Measurements from ENCODE around the gene CITED1. TPM values are rescaled to one million over a fixed set of nuclear protein-coding genes. Genes with fewer than 3 reads are reported as not detected.

CITED1 gene, protein sequence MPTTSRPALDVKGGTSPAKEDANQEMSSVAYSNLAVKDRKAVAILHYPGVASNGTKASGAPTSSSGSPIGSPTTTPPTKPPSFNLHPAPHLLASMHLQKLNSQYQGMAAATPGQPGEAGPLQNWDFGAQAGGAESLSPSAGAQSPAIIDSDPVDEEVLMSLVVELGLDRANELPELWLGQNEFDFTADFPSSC
- 4.1 TPM for total RNA-seq
- long read RNA-seq: 0 reads

DNA sequence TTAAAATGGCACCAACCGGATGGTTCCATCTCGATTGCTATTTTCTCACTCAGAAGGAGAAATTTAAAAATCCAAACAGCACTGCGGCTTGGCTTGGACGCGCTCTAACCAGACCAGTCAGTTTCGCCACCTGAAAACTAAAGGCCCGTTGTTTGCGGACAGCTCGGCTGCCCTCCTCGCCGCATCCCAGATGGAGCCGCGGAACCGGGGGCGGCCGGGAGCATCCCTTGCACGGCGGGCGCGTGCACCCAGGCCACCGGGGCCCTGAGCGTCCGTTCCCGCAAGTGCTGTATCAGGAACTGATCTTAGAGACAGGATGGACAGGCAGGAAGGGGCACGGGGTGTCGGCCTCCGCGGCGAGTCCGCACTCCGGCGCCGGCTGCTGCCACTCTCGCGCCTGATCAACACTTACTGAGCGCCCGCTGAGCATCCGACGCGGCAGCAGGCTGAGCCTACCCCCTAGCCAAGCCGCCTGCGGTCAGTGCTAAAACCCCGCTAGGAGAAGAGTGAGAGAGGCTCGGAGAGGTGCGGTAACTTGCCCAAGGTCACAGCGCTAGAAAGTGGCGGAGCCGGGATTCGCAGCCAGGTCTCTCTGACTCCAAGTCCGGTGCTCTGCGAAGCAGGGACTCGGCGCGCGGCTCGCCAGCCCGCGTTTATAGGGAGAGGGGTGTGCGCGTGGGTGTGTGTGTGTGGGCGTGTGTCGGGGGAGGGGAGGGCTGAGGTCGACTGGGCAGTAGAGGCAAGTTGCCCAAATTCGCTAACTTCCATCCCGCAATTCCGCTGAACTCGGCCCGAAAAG lies at the start of gene CITED1:
Gene CITED1 (minus strand): TSS at position 629 of the 799 bp plus-strand sequence. CDS start 3,045 bp downstream, outside the sequence.
- peak; percentile 86 for DNase-seq (ENCODE audit: low spot score)

DNA sequence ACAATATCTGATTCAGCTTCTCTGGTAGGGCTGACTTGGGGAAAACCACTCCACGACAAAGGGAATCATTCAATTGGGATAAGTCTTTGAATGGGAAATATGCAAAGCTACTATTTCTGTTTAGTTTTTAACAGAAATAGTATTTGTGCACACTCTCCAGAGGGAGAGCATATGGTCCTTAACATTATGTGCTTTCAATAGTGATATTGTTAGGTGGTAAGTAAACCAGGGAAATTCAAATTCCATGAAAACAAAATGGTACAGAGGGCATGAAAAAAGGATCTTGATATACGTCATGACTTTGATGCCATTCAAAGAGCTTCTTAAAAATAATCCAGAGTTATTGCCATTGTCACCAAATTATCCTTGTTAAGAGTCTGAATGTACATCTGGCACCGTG lies 47.1 kb upstream of the CITED1 start:
- DNase-seq (ENCODE audit: low spot score): no peak

DNA sequence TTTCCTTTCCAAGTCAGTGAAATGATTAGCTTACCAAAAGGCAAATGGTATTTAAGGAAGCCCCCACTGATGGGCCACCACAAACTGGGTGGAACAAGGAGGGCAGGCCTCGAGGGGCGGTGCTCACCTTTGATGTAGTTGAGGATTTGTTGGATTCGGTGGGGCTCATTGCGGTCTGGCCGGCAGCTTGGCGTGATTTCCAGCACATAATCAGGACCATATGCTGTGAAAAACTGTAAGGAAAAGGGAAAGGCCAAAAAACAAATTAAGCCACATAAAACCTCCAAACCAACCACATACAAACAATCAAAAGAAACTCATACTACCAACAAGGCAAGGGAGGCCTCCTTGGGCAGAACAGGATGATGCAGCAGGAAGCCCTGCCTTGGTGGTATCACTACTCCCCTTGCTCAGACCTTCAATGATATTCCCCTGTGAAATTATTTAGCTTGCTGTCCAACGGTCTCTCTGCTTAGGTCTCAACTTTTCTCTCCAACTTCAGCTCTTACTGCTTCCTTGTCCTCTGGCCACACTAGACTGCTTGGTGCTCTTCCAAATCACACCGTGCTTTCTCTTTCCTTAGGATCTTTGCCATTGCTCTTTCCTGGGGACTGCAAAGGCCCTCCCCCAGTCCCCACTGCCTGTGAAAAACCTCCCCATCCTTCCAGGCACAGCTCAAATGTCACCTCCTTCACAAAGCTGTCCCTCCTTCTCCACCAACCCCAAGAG lies 46.1 kb upstream of the CITED1 start:
- no peak for DNase-seq (ENCODE audit: low spot score)

DNA sequence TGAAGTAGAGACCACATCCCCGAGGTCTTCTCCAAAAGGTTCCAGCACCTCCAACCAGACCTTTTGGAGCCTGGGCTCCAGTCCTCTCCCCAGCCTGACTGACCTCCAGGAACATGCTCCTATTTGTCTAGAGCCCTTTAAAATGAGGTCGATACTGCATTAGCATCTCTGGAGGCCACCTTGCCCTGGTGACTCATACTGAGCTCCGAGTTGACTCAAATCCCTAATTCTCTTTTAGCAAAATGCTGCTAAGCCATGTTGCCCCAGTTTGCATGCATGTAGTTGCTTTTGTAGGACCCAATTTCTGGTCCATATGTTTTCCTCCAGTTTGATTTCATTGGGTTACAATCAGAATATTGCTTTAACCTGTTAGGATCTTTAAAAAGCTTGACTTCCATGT lies 43.5 kb upstream of the CITED1 start:
- no peak for DNase-seq (ENCODE audit: low spot score)

DNA sequence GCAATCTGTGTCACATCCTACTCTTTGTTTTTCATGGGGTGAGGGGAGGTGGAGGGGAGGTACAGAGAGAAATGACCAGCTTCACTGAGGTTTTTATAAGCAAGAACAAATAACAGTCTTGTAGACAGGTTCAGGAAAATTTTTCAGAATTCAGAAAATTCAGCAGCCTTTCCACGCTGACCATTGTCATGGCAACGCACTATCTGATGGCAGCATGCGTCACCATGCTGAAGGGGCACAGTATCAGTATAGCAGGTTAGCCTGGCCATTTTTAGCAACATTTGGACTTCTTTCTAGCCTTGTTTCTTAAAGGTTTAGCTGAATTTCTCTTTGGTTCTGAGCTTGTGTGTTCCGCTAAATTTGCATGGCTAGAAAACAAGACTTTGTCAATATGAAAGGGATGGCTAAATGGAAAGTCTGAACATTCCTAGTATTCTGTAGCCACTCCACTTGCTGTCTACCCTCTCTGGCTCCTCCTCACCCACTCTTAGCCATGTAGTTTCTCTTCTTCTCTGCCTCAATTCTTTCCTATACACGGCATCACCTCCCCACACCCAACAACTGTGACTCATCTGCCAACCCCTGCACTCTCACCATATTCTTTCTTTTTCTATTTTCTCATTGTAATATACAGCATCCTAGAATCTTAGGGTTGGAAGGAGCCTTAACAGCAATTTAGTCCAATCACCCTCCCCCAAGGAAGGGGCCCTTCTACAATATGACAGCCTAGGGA lies 42.7 kb upstream of the CITED1 start:
- DNase-seq (ENCODE audit: low spot score): no peak

DNA sequence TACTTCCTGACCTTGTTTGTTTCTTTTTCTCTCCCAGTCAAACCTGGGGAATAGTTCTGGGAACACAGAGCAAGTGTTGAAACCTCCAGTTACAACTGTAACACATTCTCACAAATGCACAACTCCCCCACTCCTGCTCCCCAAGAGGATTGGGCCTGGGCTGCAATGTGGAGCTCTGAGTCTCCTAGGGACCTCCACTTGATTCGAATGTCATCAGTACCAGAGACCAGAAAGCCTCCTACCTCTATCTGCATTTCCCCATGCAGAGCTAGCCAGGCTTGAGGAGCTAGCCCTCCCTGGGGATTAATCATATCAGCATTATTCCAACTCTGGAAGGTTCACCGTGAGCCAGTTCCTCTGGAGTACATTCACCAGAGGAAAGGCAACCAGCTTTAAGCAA lies 41.7 kb upstream of the CITED1 start:
- DNase-seq (ENCODE audit: low spot score): no peak

DNA sequence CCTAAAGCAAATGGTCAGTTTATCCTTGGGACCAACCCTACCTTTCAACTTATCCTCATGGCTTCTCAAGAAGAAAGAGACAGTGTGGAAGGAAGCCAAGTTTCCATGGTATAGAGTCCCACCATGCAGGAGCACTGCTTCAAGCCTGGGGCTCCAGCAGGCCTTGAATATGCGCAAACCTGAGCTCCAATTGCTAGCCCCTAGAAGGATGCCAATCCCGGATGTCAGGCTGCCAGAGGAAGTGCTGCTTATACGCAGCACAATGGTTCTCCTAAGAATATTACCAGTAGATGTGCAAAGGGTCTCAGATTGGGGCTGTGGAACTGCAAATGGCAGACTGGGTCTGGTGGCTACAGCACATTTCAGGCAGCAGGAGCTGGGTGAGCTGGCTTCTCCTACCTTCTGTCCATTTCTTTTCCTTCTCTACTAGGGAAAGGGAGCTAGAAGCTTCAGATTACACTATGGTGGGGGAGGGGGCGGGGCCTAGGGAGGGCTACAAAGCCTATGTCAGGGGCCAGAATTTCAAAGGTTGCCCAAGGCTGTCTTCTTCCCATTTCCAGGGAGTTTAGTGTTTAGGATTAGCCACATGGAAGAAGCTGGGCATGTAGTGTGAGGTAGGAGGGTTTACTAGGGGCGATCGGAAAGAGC lies 40.7 kb upstream of the CITED1 start:
- no peak for DNase-seq (ENCODE audit: low spot score)

DNA sequence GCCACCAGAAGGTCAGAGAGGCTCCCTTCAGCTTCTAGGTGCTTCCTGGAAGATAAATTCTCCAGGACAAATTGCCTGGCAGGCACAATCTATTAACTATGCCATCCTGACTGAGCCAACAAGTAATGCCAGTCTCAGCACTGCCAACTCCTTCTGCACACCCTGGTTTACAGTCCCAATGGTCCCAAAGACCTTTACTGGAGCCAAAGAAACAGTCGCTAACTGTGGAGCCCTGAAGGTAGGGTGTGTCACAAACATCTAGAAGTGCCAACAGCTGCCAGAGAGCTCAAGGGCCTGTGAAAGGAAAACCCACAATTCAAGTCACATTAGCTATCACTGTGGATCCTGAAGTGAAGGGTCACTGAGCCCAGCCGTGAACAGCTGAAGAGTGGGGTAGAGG lies 34.9 kb upstream of the CITED1 start:
- DNase-seq (ENCODE audit: low spot score): no peak

DNA sequence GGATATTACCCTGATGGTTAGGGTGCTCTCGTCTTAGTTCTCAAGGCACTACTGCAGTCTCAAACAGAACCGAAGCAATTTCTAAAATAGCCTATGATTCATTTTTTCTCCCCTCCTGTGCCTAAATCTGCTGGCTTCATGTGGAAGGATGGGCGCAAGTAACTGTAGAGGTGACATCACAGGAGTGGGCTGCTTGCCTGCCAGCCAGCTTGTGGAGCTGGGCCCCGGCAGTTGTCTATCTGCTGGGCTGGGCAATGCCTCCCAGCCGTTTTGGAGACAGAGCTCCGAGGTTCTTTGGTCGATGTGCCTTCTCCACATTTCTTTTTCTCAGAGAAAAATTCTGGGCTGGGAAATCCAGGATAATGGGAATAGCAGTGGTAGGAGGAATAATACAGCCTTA lies 34.3 kb upstream of the CITED1 start:
- DNase-seq (ENCODE audit: low spot score): no peak

DNA sequence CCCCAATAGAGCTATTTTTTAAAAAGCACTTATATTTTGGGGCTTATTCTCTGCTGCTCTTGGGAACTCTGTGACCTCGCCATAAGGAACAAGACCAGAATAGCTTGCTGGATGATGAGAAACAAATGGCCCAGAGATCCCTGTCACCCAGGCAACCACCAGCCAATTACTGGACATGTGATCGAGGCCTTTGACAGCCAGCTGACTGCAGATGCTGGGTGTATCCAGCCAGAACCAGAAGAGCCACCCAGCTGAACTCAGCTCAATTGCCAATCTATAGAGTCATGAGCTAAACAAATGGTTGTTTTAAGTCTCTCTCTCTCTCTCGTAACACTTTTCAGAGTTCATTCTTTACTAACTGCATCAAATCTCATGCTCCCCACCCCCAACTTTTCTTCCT lies 24.4 kb upstream of the CITED1 start:
- no peak for DNase-seq (ENCODE audit: low spot score)

DNA sequence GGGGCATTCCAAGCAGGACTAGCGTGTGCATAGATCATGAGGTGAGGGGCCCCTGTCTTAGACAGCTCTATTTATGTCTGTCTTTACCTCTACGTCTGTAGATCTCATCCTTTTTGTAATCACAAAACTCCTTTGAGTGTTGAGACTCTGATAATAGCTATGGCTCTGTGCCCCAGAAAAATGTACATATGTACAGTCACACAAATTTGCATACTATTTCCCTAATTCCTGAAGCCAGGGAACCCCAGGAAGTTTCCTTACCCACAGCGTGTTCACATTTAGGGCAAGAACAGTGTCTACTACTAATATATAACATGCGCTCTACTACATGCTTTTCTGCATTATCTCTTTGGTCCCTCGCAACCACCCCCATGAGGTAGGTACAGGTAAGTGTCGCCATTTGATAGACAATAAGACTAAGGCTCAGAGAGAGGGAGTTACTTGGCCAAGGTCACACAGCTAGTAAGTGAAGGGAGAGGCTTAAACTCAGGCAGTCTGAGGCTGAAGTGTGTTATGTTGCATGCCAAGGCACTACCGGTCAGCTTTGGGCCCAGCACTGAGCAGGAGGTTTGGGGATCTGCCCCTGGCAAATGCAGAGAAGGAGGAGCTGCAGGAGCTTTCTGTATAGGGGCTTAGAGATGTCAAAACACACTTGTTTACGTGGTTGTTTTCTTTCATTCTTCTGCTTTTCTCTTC lies 21.0 kb upstream of the CITED1 start:
- peak; percentile 16 for DNase-seq (ENCODE audit: low spot score)

DNA sequence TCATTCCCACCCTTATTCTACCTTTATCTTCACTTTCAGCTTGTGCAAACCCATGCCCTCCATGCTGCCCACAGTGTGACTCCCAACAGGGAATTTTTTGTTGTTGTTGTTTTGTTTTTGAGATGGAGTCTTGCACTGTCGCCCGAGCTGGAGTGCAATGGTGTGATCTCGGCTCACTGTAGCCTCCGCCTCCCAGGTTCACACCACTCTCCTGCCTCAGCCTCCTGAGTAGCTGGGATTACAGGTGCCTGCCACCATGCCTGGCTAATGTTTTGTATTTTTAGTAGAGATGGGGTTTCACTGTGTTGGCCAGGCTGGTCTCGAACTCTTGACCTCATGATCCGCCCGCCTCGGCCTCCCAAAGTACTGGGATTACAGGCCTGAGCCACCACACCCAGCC lies 13.9 kb upstream of the CITED1 start:
- peak; percentile 30 for DNase-seq (ENCODE audit: low spot score)

DNA sequence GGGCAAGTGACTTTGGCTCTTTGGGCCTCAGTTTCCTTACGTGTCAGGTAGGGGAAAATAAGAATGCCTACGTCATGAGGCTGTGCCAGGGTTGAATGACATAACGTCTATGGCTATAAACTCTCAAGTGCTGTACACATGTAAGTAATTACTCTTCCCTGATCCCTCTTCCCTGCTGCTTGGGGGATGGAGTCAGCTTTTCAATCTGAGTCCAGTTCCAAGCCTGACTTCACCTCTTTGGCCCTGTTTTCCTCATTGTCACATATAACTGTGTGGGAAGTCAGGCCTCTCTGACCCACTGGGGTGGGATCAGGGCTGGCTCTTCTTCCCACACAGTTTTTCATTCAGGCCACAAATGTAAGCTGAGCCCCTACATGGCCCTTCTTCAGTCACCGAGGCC lies 11.4 kb upstream of the CITED1 start:
- DNase-seq (ENCODE audit: low spot score): no peak

DNA sequence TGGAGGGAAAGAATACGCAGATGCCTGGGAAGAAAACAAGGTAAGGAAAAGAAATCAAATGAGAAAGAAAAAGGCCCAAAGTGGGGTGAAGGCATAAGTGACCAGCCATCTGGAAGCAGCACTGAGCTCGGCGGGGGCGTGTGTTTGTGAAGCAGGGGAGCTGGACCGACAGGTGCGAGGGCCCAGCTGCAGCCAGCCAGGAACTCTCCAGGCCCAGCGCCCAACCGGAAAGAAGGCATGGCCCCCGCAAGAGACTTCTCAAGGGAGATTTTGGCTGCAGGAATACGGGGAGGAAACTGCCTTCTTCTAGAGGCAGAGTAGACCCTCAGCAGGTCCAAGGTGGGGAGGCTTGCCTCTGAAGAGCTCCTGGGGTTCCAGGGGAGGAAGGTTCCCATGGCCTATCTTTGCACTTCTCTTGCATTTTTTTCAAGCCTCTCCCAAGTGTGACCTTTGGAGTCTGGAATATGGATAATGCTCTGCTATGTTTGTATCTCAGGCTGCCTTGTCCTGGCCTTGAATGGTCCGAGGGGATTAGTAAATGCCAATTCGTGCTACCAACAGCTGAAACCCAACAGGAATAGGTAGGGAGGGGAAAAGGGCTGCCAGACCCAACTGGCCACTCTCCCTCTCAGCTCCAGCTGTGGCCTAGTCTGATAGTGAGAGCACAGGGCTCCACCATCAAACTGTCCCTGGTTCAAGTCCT lies 10.8 kb upstream of the CITED1 start:
- peak; percentile 67 for DNase-seq (ENCODE audit: low spot score)

DNA sequence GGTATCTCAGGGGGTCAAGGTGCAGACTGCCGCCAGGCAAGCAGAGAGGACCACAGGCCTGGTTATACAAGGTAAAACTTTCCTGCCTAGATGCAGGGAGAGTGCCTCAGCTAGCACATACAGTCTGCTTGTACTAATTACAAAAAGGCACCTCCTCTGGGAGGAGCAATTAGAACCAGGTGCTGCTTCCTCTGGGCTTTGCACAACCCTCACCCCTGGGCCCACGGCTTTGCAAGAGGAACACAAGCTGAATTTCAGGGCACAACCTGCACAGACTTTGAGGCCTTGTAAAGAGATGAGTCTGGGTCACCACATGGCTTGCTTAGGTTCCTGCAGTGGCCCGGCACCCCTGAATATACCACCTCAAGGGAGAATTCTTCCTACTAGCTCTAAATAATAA lies 9.2 kb upstream of the CITED1 start:
- peak; percentile 55 for DNase-seq (ENCODE audit: low spot score)

DNA sequence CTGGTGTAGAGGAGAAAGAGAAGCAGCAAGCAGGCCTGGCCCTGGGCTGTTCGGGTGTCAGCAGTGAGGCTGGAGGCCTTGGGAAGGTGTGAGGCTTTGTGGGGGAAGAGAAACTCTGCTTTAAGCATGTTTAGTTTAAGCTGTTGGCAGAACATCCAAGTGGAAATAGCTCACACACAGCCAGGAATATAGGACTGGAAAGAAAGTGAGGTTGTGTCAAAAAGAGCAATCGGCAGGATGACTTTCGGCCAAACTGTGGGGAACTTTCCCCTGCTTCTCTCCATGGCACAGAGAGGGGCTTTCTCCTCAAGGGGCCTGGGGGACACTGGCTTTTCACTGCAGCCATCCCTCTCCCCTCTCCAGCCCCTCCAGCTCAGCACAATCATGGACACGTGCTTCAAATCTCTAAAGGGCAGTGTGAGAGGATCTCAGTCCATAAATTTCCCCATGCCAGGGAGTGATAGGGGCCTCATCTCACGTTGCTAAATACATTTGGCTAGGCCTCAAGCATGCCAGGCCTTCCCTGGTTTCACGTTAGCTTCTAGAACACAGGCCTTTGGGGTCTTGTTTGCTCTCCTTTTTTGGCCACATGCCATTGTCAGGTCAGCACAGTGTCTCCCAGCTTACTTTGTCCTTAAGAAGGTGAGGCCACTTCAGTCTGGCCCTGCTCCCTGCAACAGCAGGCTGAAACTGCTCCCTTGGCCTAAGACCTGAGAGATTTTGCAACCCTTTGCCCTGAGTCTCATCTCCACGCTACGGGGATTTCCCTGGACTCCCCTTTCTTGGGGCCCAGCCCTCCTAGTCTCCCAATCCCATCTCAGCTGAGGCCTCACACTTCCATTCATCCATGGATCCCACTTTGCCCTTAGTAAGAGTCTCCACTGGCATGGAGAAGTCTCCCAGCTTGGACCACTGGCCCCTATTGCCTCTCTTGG lies 8.3 kb upstream of the CITED1 start:
- DNase-seq (ENCODE audit: low spot score): peak; percentile 60

DNA sequence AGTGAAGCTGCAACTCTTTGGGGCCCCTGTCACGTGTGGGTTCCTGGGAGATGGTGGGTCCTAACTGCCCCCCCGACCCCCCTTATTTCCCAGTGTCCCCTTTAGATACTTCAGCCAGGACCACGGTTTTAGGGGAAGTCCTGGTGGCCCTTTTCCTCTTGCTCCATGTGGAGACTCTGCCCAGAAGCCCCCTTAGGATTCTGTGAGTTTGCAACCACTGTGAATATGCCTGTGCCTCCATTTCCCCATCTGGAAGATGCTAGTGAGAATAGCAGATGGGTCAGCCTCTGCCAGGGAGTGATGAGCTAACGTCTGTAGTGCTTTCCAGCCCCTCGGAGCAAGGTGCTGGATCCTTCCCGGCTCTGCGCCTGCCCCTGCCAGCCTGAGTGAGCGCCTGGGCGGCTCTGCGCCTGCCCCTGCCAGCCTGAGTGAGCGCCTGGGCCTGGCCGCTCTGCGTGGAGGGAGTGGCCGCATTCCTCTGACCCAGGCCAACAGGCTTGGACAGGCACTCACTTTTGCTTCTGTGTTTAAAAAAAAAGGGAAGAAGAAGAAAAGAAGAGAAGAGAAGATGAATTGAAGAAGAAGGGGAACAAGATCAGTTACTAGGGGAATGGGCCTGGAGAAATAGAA lies 6.7 kb upstream of the CITED1 start:
- DNase-seq (ENCODE audit: low spot score): peak; percentile 53

Data from mesenteric fat pad (tissue), 1 donor.